OCI-LY1 (cell line): Measurements from ENCODE around the gene ENTPD7.

ENCODE experiments used
- EZH2 ChIP-seq: fragments of 200-600 bp; sonication (generic), shearing (Covaris generic); IDR thresholded peaks from 2 replicates; pipeline ENCODE4 v1.8.0; 2017; ENCODE audit warnings: borderline replicate concordance, mixed run types, mild to moderate bottlenecking, antibody characterized with exemption, low read length, moderate library complexity, mixed read lengths
- TF ChIP-seq, protein P1 (sequence below): fragments of 200-600 bp; sonication (generic), shearing (Covaris generic); IDR thresholded peaks from 2 replicates; pipeline ENCODE4 v1.5.1; 2017; ENCODE audit warnings: mild to moderate bottlenecking, antibody characterized with exemption, low read length, moderate library complexity, mixed read lengths

DNA sequence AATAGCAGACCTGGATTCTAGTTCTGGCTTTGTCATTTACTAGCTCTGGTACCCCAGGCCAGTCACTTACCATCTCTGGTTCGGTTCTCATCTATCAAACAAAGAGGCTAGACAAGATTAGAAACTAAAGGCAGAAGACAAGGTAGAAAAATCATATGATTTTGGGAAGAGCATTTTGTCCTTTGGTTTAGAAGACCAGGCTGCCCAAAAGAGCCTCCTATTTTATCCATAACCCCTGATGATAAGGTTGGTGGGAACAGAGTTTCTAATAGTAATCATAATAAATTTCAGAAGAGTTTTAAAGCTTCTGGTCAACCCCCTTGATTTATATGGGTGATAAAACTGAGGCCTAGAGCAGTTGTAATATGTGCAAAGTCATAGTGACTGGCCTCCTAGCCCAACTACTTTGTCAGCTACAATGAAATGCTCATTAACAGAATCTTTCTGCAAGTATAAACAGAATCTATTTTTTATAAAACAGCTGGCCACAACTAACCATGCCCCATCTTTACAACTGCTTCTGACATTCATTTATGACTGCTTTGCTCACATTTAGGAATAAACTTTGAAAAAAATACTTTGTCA, 49.2 kb downstream of the ENTPD7 start:
- TF ChIP-seq, protein P1, sequence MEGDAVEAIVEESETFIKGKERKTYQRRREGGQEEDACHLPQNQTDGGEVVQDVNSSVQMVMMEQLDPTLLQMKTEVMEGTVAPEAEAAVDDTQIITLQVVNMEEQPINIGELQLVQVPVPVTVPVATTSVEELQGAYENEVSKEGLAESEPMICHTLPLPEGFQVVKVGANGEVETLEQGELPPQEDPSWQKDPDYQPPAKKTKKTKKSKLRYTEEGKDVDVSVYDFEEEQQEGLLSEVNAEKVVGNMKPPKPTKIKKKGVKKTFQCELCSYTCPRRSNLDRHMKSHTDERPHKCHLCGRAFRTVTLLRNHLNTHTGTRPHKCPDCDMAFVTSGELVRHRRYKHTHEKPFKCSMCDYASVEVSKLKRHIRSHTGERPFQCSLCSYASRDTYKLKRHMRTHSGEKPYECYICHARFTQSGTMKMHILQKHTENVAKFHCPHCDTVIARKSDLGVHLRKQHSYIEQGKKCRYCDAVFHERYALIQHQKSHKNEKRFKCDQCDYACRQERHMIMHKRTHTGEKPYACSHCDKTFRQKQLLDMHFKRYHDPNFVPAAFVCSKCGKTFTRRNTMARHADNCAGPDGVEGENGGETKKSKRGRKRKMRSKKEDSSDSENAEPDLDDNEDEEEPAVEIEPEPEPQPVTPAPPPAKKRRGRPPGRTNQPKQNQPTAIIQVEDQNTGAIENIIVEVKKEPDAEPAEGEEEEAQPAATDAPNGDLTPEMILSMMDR = no peak
- TF ChIP-seq EZH2 = no peak
